Transverse colon (tissue), 4 donors: ENCODE measurements around the gene RASSF6. TPM values are rescaled to one million over a fixed set of nuclear protein-coding genes. Genes with fewer than 3 reads are reported as not detected.

Experiments
- DNase-seq: peaks from one replicate; pipeline ENCODE4 v3.0.0-alpha.2; 2019
- H3K27ac ChIP-seq, 4 donors: fragments of 200-600 bp; sonication (generic); 2 replicates each; pipeline ENCODE4 v1.5.1; 2016 to 2018; ENCODE audit warnings: inconsistent platforms in 4 of 4
- H3K27me3 ChIP-seq: fragments of 200-600 bp; sonication (generic); 2 replicates; pipeline ENCODE4 v1.5.1; 2017; ENCODE audit warnings: inconsistent platforms
- H3K36me3 ChIP-seq, 4 donors: fragments of 200-600 bp; sonication (generic); 2 replicates each; pipeline ENCODE4 v1.5.1; 2017 to 2019; ENCODE audit warnings: inconsistent platforms in 4 of 4
- H3K4me1 ChIP-seq, 4 donors: fragments of 200-600 bp; sonication (generic); 2 replicates each; pipeline ENCODE4 v1.5.1; 2017 to 2020; ENCODE audit warnings: inconsistent platforms in 4 of 4
- H3K4me3 ChIP-seq, 4 donors: fragments of 200-600 bp; sonication (generic); 1 replicate in 1 of 4; 2 replicates in 3 of 4; pipeline versions ENCODE4 v1.5.1 to v1.6.1; 2017 to 2019; ENCODE audit warnings: inconsistent platforms in 4 of 4
- H3K9me3 ChIP-seq, 2 donors: fragments of 200-600 bp; sonication (generic); 2 replicates each; pipeline ENCODE4 v1.5.1; 2017 to 2019; ENCODE audit warnings: inconsistent platforms in 2 of 2
- EP300 ChIP-seq: sonication (generic); formaldehyde crosslinking; IDR thresholded peaks from one replicate; pipeline ENCODE4 v1.6.1; 2017; ENCODE audit warnings: antibody characterized with exemption, low read depth
- POLR2A ChIP-seq: fragments of 450-650 bp; IDR thresholded peaks from one replicate; pipeline ENCODE4 v1.6.1; 2016; ENCODE audit warnings: antibody characterized with exemption, mild to moderate bottlenecking, moderate library complexity
- POLR2AphosphoS5 ChIP-seq, 3 donors: sonication (generic); formaldehyde crosslinking; IDR thresholded peaks; one replicate each; pipeline ENCODE4 v1.6.1; 2016; ENCODE audit warnings: antibody characterized with exemption in 3 of 3
- WGBS, 2 donors: methylation state at CpG; one replicate each; pipeline ENCODE4 v1.1.5; 2018; ENCODE audit warnings: low coverage in 1 of 2; 5-methylcytosine and 5-hydroxymethylcytosine counted together
- in situ Hi-C, 4 donors: fragments of 200-750 bp; cut with MboI; loops; one replicate each; pipeline versions ENCODE4 v1.15.0 to v1.15.1; 2017; ENCODE audit warnings: low sequenced_read_pairs in 3 of 4, low pct_ligation_motif_present in 1 of 4, low pct_unique_long_range_greater_than_20kb in 1 of 4
- intact Hi-C: fragments of 100-400 bp; cut with DNase I; formaldehyde crosslinking; loops from one replicate; pipeline ENCODE4 v1.15.1; 2023; ENCODE audit warnings: low total_unique reads
- total RNA-seq, 4 donors: library from RNA; depleted of rRNA; stranded (reverse); fragments of >200 nt; gene quantifications; one replicate each; pipeline ENCODE4 v1.1.0, GENCODE V29; 2016
- TF ChIP-seq, protein P1 (sequence below), 5 experiments: fragments of 200-600 bp in 3 of 5; fragments of 450-650 bp in 2 of 5; sonication (generic) in 3 of 5; IDR thresholded peaks; 1 replicate in 2 of 5; 2 replicates in 3 of 5; pipeline ENCODE4 v1.5.1; 2016 to 2017; ENCODE audit warnings: antibody characterized with exemption in 5 of 5, inconsistent platforms in 3 of 5, mild to moderate bottlenecking in 2 of 5, moderate library complexity in 1 of 5

Gene RASSF6
- total RNA-seq, 4 donors from 2014 or later = 30.7 to 49.4 (median 41.1) TPM

DNA sequence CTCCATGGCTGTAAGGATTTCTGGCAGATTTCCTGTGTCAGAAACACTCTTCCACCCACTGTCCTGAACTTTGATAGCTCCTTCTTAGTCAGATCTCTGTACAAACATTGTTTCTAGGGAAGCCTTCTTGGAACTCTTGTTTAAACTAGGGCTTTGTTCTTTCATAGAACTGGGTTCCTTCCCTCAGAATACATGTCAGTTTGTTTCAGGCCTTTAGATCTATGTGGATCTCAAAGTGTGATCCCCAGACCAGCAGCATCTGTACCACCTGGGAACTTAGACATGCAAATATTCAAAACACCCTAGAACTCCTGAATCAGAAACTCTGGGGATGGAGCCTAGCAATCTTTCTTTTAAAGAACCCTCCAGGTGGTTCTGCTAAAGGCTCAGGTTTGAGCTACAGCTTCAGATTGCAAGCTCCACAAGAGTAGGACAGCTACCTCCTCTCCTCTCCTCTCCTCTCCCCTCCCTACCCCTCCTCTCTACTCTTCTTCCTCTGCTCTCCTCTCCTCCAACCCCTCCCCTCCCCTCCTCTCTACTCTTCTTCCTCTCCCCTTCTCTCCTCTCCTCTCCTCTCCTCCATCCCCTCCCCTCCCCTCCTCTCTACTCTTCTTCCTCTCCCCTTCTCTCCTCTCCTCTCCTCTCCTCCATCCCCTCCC lies 12.7 kb downstream of the RASSF6 start:
- DNase-seq = no peak
- H3K27me3 ChIP-seq = no peaks in the 10 kb centered on the region
- peak overlapping the region; percentile 80 to 89 (median 85) for H3K27ac ChIP-seq
- H3K36me3 ChIP-seq = no peaks in the 10 kb centered on the region
- in situ Hi-C loops (no loop called here), intact Hi-C loops (no loop called here)
- peaks cover 32 to 77% (median 66%) of the 10 kb centered on the region in 4 donors for H3K4me1 ChIP-seq
- TF ChIP-seq POLR2AphosphoS5 (IDR thresholded peaks at IDR 0.05) (no peak), EP300 (no peak), POLR2A (no peak)
- TF ChIP-seq, protein P1, sequence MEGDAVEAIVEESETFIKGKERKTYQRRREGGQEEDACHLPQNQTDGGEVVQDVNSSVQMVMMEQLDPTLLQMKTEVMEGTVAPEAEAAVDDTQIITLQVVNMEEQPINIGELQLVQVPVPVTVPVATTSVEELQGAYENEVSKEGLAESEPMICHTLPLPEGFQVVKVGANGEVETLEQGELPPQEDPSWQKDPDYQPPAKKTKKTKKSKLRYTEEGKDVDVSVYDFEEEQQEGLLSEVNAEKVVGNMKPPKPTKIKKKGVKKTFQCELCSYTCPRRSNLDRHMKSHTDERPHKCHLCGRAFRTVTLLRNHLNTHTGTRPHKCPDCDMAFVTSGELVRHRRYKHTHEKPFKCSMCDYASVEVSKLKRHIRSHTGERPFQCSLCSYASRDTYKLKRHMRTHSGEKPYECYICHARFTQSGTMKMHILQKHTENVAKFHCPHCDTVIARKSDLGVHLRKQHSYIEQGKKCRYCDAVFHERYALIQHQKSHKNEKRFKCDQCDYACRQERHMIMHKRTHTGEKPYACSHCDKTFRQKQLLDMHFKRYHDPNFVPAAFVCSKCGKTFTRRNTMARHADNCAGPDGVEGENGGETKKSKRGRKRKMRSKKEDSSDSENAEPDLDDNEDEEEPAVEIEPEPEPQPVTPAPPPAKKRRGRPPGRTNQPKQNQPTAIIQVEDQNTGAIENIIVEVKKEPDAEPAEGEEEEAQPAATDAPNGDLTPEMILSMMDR (IDR thresholded peaks at IDR 0.05) = no peak
- H3K9me3 ChIP-seq = no peaks in the 10 kb centered on the region
- H3K4me3 ChIP-seq = no peak overlapping the region

DNA sequence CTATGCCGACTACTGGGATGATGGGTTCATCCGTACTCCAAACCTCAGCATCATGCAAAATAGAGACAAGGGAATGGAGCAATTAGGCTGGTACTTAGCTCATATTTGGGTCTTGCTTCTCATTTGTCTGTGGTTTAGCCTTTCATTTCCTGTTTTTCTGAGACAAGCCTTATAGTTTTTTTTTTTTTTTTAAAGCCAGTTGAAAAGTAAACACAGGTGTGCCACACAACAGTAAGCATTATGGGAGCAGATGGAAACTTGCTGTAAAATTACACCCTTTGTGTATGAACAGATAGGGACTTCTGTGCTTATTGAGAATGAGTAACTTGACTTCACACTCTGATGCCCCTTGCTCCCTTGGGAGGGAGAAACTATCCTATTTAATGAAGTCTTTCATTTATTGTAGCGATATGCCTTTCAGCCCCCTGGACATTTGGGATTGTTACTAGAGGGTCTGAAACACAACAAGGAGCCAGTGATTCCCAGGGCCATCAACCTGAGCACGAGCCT lies 13.7 kb downstream of the RASSF6 start:
- peak overlapping the region; percentile 80 to 89 (median 85) for H3K27ac ChIP-seq
- WGBS, 2 donors = 54 to 61% methylated on average over 2 to 4 of the region's 4 CpGs
- in situ Hi-C loops = no loop called here
- H3K4me3 ChIP-seq = no peak overlapping the region
- intact Hi-C loops = no loop called here
- H3K4me1 ChIP-seq = peaks cover 26 to 80% (median 67%) of the 10 kb centered on the region in 4 donors
- no peaks in the 10 kb centered on the region for H3K36me3 ChIP-seq
- no peak for DNase-seq
- no peaks in the 10 kb centered on the region for H3K27me3 ChIP-seq
- H3K9me3 ChIP-seq = no peaks in the 10 kb centered on the region
- TF ChIP-seq, protein P1 (IDR thresholded peaks at IDR 0.05) = no peak
- TF ChIP-seq EP300 (peak; percentile 11), POLR2AphosphoS5 (IDR thresholded peaks at IDR 0.05) (peak in 2 of 3 donors; percentile 47 to 74), POLR2A (peak; percentile 33)

DNA sequence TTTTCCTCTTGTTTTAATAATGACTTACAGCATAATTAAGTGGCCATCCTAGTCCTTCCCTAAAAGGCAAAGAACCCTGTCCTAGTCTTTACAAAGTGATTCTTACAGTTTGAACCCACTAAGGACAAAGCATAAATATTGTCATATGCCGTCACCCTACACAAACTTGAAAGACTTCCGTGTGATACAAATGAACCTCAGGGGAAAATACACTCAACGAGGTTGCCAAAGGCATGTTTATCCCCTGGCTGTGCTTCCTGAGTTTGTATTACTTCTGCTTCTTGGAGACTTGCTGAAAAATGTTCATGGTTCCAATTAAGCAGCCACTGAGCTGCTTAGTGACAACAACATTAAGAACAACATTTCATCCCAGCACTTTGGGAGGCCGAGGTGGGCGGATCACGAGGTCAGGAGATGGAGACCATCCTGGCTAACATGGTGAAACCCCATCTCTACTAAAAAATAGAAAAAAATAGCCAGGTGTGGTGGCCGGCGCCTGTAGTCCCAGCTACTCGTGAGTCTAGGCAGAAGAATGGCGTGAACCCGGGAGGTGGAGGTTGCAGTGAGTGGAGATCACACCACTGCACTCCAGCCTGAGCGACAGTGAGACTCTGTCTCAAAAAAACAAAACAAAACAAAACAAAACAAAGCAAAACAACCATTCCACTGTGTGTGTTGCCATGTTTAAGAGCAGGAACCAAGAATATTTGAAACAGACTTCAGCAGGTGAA lies 16.2 kb downstream of the RASSF6 start:
- DNase-seq = no peak
- Histone ChIP-seq H3K36me3 (no peaks in the 10 kb centered on the region), H3K27me3 (no peaks in the 10 kb centered on the region), H3K27ac (peak overlapping the region; percentile 76 to 89 (median 85)), H3K9me3 (no peaks in the 10 kb centered on the region), H3K4me1 (peaks cover 27 to 89% (median 61%) of the 10 kb centered on the region in 4 donors), H3K4me3 (no peak overlapping the region)
- TF ChIP-seq POLR2A = no peak
- TF ChIP-seq POLR2AphosphoS5 (IDR thresholded peaks at IDR 0.05) = no peak
- no peak for TF ChIP-seq EP300
- TF ChIP-seq, protein P1 (IDR thresholded peaks at IDR 0.05) = no peak
- intact Hi-C loops = no loop called here
- in situ Hi-C loops = no loop called here
- WGBS, 2 donors = 47 to 65% methylated on average over 4 to 12 of the region's 12 CpGs

DNA sequence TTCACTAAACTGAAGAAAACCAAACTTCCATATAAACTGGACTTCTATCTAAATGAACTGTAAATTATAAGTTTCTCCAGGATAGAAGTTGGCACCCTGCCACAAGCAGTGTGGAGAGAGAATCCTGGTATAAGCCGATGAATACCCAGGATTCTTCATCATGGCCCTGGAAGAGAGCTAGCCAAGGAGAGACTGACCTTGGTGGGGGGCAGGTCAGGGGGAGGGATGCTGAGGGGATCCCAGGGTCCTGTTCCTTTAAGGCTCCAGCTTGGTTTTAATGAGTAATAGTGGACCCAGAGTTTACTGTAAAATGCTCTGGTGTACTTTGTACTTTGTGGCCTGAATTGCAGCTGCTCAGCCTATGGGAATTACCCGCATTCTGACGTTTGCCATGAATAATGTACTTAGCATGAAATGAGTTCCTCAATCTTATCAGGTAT lies 16.9 kb downstream of the RASSF6 start:
- WGBS, 2 donors = 28 to 30% methylated on average over 3 of the region's 3 CpGs
- H3K27ac ChIP-seq = peak overlapping the region; percentile 76 to 89 (median 85)
- no peaks in the 10 kb centered on the region for H3K9me3 ChIP-seq
- TF ChIP-seq, protein P1 (IDR thresholded peaks at IDR 0.05) = no peak
- TF ChIP-seq EP300 (peak; percentile 7), POLR2A (peak; percentile 13), POLR2AphosphoS5 (IDR thresholded peaks at IDR 0.05) (peak in 2 of 3 donors; percentile 30 to 55)
- in situ Hi-C loops = no loop called here
- no peaks in the 10 kb centered on the region for H3K27me3 ChIP-seq
- no peak overlapping the region for H3K4me3 ChIP-seq
- DNase-seq = peak; percentile 57
- intact Hi-C loops = no loop called here
- peaks cover 24 to 86% (median 58%) of the 10 kb centered on the region in 4 donors for H3K4me1 ChIP-seq
- no peaks in the 10 kb centered on the region for H3K36me3 ChIP-seq
